HEK293T (cell line): ENCODE data around the gene PAPLN.

Experiments used
- CTCF ChIA-PET: fragments of 350-600 bp; formaldehyde crosslinking; extraction: SDS; loops from one replicate; lab custom pipeline; 2021; ENCODE audit warnings: antibody characterized with exemption, inconsistent platforms; lab: Yijun Ruan, JAX
- POLR2A ChIA-PET: fragments of 350-600 bp; formaldehyde crosslinking; extraction: SDS; loops from one replicate; lab custom pipeline; 2020; ENCODE audit warnings: antibody characterized with exemption, inconsistent platforms; lab: Yijun Ruan, JAX
- DNase-seq: peaks from one replicate; pipeline ENCODE4 v3.0.0; 2012; ENCODE audit warnings: mixed read lengths; ENCODE audit errors: extremely low spot score
- ARNT ChIP-seq: fragments of 450-650 bp; IDR thresholded peaks from 2 replicates; pipeline ENCODE4 v1.6.1; 2017; ENCODE audit warnings: mild to moderate bottlenecking
- BHLHE40 ChIP-seq: fragments of 450-650 bp; IDR thresholded peaks from 2 replicates; pipeline ENCODE4 v1.6.1; 2016; ENCODE audit warnings: mild to moderate bottlenecking, moderate library complexity, borderline replicate concordance
- ELF4 ChIP-seq: fragments of 450-650 bp; IDR thresholded peaks from 2 replicates; pipeline ENCODE4 v1.6.1; 2017; ENCODE audit warnings: antibody characterized with exemption
- FOXA1 ChIP-seq: fragments of 450-650 bp; IDR thresholded peaks from 2 replicates; pipeline ENCODE4 v1.6.1; 2016; ENCODE audit warnings: mild to moderate bottlenecking
- FOXK2 ChIP-seq: fragments of 450-650 bp; IDR thresholded peaks from 2 replicates; pipeline ENCODE4 v1.6.1; 2016; ENCODE audit warnings: mild to moderate bottlenecking
- FOXM1 ChIP-seq: fragments of 450-650 bp; IDR thresholded peaks from 2 replicates; pipeline ENCODE4 v1.6.1; 2017; ENCODE audit warnings: mild to moderate bottlenecking, borderline replicate concordance
- HDGF ChIP-seq: fragments of 450-650 bp; IDR thresholded peaks from 2 replicates; pipeline ENCODE4 v1.6.1; 2017; ENCODE audit warnings: antibody characterized with exemption, borderline replicate concordance
- L3MBTL2 ChIP-seq: fragments of 450-650 bp; conservative IDR thresholded peaks from 2 replicates; pipeline ENCODE4 v1.6.1; 2016; ENCODE audit warnings: mild to moderate bottlenecking
- LEF1 ChIP-seq: fragments of 450-650 bp; IDR thresholded peaks from 2 replicates; pipeline ENCODE4 v1.6.1; 2017; ENCODE audit warnings: mild to moderate bottlenecking, borderline replicate concordance
- NFRKB ChIP-seq: fragments of 450-650 bp; IDR thresholded peaks from 2 replicates; pipeline ENCODE4 v1.6.1; 2016; ENCODE audit warnings: mild to moderate bottlenecking, moderate library complexity
- SP1 ChIP-seq: fragments of 450-650 bp; IDR thresholded peaks from 2 replicates; pipeline ENCODE4 v1.6.1; 2017
- SUZ12 ChIP-seq: fragments of 450-650 bp; IDR thresholded peaks from 2 replicates; pipeline ENCODE4 v1.6.1; 2016; ENCODE audit warnings: mild to moderate bottlenecking
- TARDBP ChIP-seq: fragments of 450-650 bp; IDR thresholded peaks from 2 replicates; pipeline ENCODE4 v1.6.1; 2016
- ZNF384 ChIP-seq: fragments of 450-650 bp; IDR thresholded peaks from 2 replicates; pipeline ENCODE4 v1.6.1; 2016
- TF ChIP-seq, protein P1 (sequence below): fragments of 450-650 bp; IDR thresholded peaks from 2 replicates; pipeline ENCODE4 v1.6.1; 2016

The PAPLN gene

DNA sequence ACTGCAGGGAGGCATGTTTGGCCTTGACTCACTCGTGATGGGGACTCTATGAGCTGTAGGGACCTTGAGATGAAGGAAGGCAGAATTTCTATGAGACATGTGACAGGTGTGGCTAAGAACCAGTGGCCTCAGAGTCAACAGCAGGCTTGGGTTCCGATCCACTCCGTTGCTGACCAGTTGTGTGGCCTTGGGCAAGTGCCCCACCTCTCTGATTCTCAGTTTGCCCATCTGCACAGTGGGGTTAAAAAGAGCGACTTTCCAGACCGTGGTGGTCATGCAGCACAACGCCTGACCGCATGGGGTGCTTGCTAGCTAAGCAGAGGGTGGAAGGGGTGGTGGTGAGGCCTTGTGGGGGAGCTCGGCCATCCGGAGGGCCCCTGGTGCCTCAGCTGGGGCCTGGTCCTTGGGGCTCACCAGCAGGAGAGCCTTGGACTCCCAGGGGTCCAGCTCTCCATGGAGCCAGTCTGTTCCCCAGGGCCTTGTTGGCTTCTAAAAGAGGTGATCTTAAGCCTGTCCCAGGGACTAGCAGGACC lies 18.5 kb downstream of the PAPLN start:
- no peak for TF ChIP-seq BHLHE40
- TF ChIP-seq FOXM1 = no peak
- TF ChIP-seq LEF1 = no peak
- no peak for TF ChIP-seq L3MBTL2
- TF ChIP-seq, protein P1, sequence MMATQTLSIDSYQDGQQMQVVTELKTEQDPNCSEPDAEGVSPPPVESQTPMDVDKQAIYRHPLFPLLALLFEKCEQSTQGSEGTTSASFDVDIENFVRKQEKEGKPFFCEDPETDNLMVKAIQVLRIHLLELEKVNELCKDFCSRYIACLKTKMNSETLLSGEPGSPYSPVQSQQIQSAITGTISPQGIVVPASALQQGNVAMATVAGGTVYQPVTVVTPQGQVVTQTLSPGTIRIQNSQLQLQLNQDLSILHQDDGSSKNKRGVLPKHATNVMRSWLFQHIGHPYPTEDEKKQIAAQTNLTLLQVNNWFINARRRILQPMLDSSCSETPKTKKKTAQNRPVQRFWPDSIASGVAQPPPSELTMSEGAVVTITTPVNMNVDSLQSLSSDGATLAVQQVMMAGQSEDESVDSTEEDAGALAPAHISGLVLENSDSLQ = no peak
- ChIA-PET POLR2A (no interaction called here), CTCF (no interaction called here)
- DNase-seq = no peak

DNA sequence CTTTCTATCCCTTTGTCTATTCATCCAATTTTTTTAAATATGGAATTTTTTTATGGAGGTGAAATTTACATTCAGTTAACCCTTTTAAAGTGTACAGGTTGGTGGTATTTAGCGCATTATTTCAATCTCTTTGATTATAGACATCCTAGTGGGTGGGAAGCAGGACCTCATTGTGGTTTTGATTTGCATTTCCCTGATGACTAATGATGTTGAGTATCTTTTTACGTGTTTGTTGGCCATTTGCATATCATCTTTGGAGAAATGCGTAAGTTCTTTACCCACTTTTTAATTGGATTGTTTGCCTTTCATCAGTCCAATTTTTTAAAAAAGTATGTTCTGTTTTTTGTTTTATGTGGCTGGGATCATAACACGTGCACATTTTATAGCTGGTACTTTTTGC lies 20.8 kb downstream of the PAPLN start:
- CTCF ChIA-PET = no interaction called here
- no peak for TF ChIP-seq FOXA1
- no peak for TF ChIP-seq FOXK2
- no peak for TF ChIP-seq FOXM1
- TF ChIP-seq ARNT = no peak
- TF ChIP-seq SP1 = no peak
- no peak for TF ChIP-seq TARDBP
- no peak for TF ChIP-seq ZNF384
- DNase-seq = no peak
- POLR2A ChIA-PET = no interaction called here

DNA sequence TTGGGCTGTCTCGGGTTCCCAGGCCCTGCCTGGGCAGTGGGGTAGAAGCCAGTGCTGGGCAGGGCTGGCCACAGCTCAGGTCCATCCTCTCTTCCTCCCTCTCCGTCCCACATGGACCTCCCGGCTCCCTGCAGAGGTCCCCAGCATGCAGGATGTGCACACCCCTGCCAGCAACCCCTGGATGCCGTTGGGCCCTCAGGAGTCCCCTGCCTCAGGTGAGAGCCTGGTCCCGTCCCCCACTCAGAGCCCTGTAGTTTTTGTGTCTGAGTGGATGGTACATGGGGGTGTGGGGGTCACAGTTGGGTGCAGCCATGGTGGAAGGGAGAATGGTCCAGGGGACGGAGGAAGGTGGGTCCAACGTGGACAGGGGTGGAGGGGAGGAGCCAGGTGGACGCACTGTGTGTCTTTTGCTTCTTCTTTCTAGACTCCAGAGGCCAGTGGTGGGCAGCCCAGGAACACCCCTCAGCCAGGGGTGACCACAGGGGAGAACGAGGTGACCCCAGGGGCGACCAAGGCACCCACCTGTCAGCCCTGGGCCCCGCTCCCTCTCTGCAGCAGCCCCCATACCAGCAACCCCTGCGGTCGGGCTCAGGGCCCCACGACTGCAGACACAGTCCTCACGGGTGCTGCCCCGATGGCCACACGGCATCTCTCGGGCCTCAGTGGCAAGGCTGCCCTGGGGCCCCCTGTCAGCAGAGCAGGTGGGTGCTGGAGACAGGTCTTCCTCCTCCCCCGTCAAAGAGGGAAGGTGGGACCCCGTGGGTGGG lies 21.7 kb downstream of the PAPLN start:
- ChIA-PET POLR2A (no interaction called here), CTCF (interaction anchor here (0.6 kb wide), 1 partner anchor 15 kb away, joined by 3 read pairs; no protein-coding TSS in a partner anchor)
- no peak for DNase-seq
- TF ChIP-seq SP1 = no peak
- TF ChIP-seq FOXM1 = no peak
- no peak for TF ChIP-seq HDGF
- TF ChIP-seq BHLHE40 = no peak
- no peak for TF ChIP-seq FOXK2
- TF ChIP-seq ZNF384 = no peak
- TF ChIP-seq SUZ12 = no peak
- no peak for TF ChIP-seq NFRKB
- TF ChIP-seq, protein P1 = no peak
- no peak for TF ChIP-seq TARDBP
- no peak for TF ChIP-seq FOXA1

DNA sequence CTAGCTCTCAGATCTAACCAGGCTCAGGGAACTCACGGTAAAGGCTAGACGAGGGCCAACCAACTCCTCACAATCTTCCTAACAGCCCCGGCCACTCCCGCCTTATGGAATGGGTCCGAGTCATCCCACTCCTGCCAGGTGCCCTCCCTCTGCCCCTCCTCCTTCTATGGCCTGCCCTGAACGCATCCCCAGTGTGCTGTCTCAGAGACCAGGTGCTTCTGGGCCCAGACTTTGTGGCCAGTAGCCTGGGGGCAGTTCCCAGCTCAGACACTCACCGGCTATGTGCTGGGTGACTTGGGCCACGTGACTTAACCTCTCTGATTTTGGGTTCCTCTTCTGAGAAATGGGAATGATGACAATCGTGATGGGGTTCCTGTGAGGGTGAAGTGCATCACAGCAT lies 22.5 kb downstream of the PAPLN start:
- CTCF ChIA-PET = interaction anchor here (0.6 kb wide), 1 partner anchor 14 kb away, joined by 3 read pairs; no protein-coding TSS in a partner anchor
- no peak for DNase-seq
- TF ChIP-seq BHLHE40 (no peak), SUZ12 (no peak), TARDBP (no peak), SP1 (no peak), FOXM1 (no peak), FOXA1 (no peak), NFRKB (no peak), ARNT (no peak), HDGF (no peak), FOXK2 (no peak)
- TF ChIP-seq, protein P1 = no peak
- POLR2A ChIA-PET = no interaction called here

DNA sequence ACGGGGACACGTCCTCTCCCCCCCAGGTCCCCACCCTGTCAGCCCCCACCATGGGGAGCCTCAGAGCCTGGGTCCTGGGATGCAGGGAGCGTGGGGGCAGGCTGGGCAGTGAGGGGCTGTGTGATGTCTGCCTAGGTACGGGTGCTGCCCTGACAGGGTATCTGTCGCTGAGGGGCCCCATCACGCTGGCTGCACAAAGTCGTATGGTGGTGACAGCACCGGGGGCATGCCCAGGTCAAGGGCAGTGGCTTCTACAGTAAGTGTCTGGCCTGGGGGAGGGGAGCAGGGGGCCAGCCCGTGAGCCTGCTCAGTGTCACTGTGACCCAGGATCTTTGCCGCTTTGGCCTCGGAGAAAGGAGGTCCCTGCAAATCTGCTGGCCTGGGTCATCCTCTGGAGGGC lies 23.3 kb downstream of the PAPLN start:
- POLR2A ChIA-PET = no interaction called here
- CTCF ChIA-PET = no interaction called here
- TF ChIP-seq SP1 = no peak
- no peak for TF ChIP-seq LEF1
- TF ChIP-seq FOXA1 = no peak
- TF ChIP-seq HDGF = no peak
- TF ChIP-seq FOXM1 = no peak
- TF ChIP-seq TARDBP = no peak
- no peak for DNase-seq

DNA sequence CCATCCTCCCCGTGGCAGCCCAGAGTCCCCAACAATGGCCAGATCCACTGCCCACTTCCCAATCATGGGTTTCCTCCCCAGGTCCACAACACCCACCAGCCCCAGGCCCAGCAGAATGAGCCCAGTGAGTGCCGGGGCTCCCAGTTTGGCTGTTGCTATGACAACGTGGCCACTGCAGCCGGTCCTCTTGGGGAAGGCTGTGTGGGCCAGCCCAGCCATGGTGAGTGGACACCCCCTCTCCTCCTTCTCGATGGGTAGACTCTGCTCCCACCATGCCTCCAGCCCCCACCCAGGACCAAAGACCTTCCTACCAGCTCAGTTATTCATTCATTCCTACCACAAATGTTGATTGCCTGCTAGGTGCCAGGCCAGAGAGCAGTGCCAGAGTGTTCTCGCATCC lies 23.8 kb downstream of the PAPLN start:
- ChIA-PET CTCF (no interaction called here), POLR2A (no interaction called here)
- TF ChIP-seq SP1 (no peak), FOXK2 (no peak), HDGF (no peak), ARNT (no peak), ELF4 (no peak), TARDBP (no peak), LEF1 (no peak), BHLHE40 (no peak), NFRKB (no peak), SUZ12 (no peak), FOXM1 (no peak), FOXA1 (no peak)
- TF ChIP-seq, protein P1 = no peak
- DNase-seq = no peak
